H9 (cell line): Measurements from ENCODE around the gene ZNF217. TPM values are rescaled to one million over a fixed set of nuclear protein-coding genes. Genes with fewer than 3 reads are reported as not detected.

Source experiments
- DNase-seq: peaks from one replicate; pipeline ENCODE4 v3.0.0-alpha.2; 2017
- H2AFZ ChIP-seq: one replicate; pipeline ENCODE4 v1.6.1; 2013; ENCODE audit warnings: mild to moderate bottlenecking, low read length, control low read depth, moderate library complexity
- H2AK5ac ChIP-seq: 2 replicates; pipeline ENCODE4 v1.6.1; 2013; ENCODE audit warnings: low read length, control low read depth, mixed read lengths; ENCODE audit not compliant: insufficient read length
- H2BK120ac ChIP-seq: one replicate; pipeline ENCODE4 v1.6.1; 2013; ENCODE audit warnings: low read depth, mild to moderate bottlenecking, low read length, control low read depth, inconsistent platforms; ENCODE audit not compliant: poor library complexity, severe bottlenecking
- H2BK12ac ChIP-seq: 2 replicates; pipeline ENCODE4 v1.6.1; 2013; ENCODE audit warnings: low read length, control low read depth, mixed read lengths, low read depth; ENCODE audit not compliant: insufficient read length
- H2BK15ac ChIP-seq: 2 replicates; pipeline ENCODE4 v1.6.1; 2013; ENCODE audit warnings: low read depth, low read length, control low read depth
- H2BK20ac ChIP-seq: one replicate; pipeline ENCODE4 v1.6.1; 2013; ENCODE audit warnings: low read depth, mild to moderate bottlenecking, low read length, control low read depth, inconsistent platforms; ENCODE audit not compliant: poor library complexity, severe bottlenecking
- H2BK5ac ChIP-seq: 2 replicates; pipeline ENCODE4 v1.6.1; 2013; ENCODE audit warnings: low read length, control low read depth, mixed read lengths; ENCODE audit not compliant: insufficient read length
- H3K14ac ChIP-seq: 2 replicates; pipeline ENCODE4 v1.6.1; 2013; ENCODE audit warnings: low read length, control low read depth; ENCODE audit not compliant: insufficient read depth
- H3K18ac ChIP-seq: 2 replicates; pipeline ENCODE4 v1.6.1; 2013; ENCODE audit warnings: low read depth, mild to moderate bottlenecking, mixed read lengths, low read length, control low read depth; ENCODE audit not compliant: insufficient read length
- H3K23ac ChIP-seq: 2 replicates; pipeline ENCODE4 v1.6.1; 2013; ENCODE audit warnings: low read length, control low read depth, mixed read lengths, low read depth; ENCODE audit not compliant: insufficient read length
- H3K23me2 ChIP-seq: 2 replicates; pipeline ENCODE4 v1.6.1; 2013; ENCODE audit warnings: low read depth, mild to moderate bottlenecking, mixed read lengths, low read length, control low read depth; ENCODE audit not compliant: insufficient read length, poor library complexity, severe bottlenecking
- H3K27ac ChIP-seq: 2 replicates; pipeline ENCODE4 v1.5.1; 2013; ENCODE audit warnings: low read length, control low read depth, mixed read lengths, low read depth; ENCODE audit not compliant: insufficient read length
- H3K27me3 ChIP-seq: 2 replicates; pipeline ENCODE4 v1.6.1; 2013; ENCODE audit warnings: low read length, control low read depth, inconsistent platforms; ENCODE audit not compliant: insufficient read depth
- H3K4ac ChIP-seq: 2 replicates; pipeline ENCODE4 v1.6.1; 2013; ENCODE audit warnings: low read depth, mild to moderate bottlenecking, control low read depth, inconsistent platforms, low read length, moderate library complexity
- H3K4me1 ChIP-seq: 2 replicates; pipeline ENCODE4 v1.6.1; 2013; ENCODE audit warnings: low read length, control low read depth, inconsistent platforms; ENCODE audit not compliant: insufficient read depth
- H3K4me2 ChIP-seq: 2 replicates; pipeline ENCODE4 v1.6.1; 2013; ENCODE audit warnings: low read length, control low read depth, mixed read lengths; ENCODE audit not compliant: insufficient read length, insufficient read depth
- H3K56ac ChIP-seq: 2 replicates; pipeline ENCODE4 v1.6.1; 2013; ENCODE audit warnings: low read depth, mild to moderate bottlenecking, mixed read lengths, low read length, control low read depth; ENCODE audit not compliant: insufficient read length
- H3K79me1 ChIP-seq: 2 replicates; pipeline ENCODE4 v1.6.1; 2013; ENCODE audit warnings: low read depth, mild to moderate bottlenecking, moderate library complexity, low read length, control low read depth, inconsistent platforms; ENCODE audit not compliant: insufficient read depth, poor library complexity, severe bottlenecking
- H3K79me2 ChIP-seq: 2 replicates; pipeline ENCODE4 v1.6.1; 2013; ENCODE audit warnings: low read length, control low read depth, inconsistent platforms; ENCODE audit not compliant: insufficient read depth
- H3K9ac ChIP-seq: 2 replicates; pipeline ENCODE4 v1.6.1; 2013; ENCODE audit warnings: low read length, control low read depth, mixed read lengths; ENCODE audit not compliant: insufficient read length; ENCODE audit errors: extremely low read depth
- H3K9me3 ChIP-seq: one replicate; pipeline ENCODE4 v1.6.1; 2013; ENCODE audit warnings: low read depth, low read length, inconsistent platforms; ENCODE audit not compliant: control insufficient read depth
- H3T11ph ChIP-seq: one replicate; pipeline ENCODE4 v1.6.1; 2013; ENCODE audit warnings: mild to moderate bottlenecking, low read length, control low read depth, inconsistent platforms
- H4K20me1 ChIP-seq: one replicate; pipeline ENCODE4 v1.6.1; 2013; ENCODE audit not compliant: control insufficient read depth, insufficient read length, insufficient read depth
- H4K5ac ChIP-seq: 2 replicates; pipeline ENCODE4 v1.6.1; 2013; ENCODE audit warnings: low read depth, mild to moderate bottlenecking, mixed read lengths, low read length, control low read depth; ENCODE audit not compliant: insufficient read length
- H4K8ac ChIP-seq: replicated peaks from 2 replicates; pipeline ENCODE4 v1.6.1; 2013; ENCODE audit warnings: low read length, control low read depth, mixed read lengths, low read depth; ENCODE audit not compliant: insufficient read length
- H4K91ac ChIP-seq: 2 replicates; pipeline ENCODE4 v1.6.1; 2013; ENCODE audit warnings: low read depth, mild to moderate bottlenecking, moderate library complexity, mixed read lengths, low read length, control low read depth; ENCODE audit not compliant: insufficient read length
- H3K27ac Mint-ChIP-seq, 3 experiments: 2 replicates in 2 of 3; 3 replicates in 1 of 3; pipeline ENCODE4 v1.8.0; 2020 to 2021; ENCODE audit warnings: mixed read lengths in 3 of 3, mild to moderate bottlenecking in 1 of 3, moderate library complexity in 1 of 3
- H3K27me3 Mint-ChIP-seq: 2 replicates; pipeline ENCODE4 v1.8.0; 2021; ENCODE audit warnings: low read depth, mild to moderate bottlenecking, moderate library complexity, mixed read lengths
- H3K36me3 Mint-ChIP-seq, 3 experiments: 2 replicates in 2 of 3; 3 replicates in 1 of 3; pipeline ENCODE4 v1.8.0; 2020 to 2021; ENCODE audit warnings: low read depth in 3 of 3, mixed read lengths in 3 of 3; ENCODE audit not compliant: insufficient read depth in 1 of 3
- H3K4me1 Mint-ChIP-seq, 2 experiments: 2 replicates each; pipeline ENCODE4 v1.8.0; 2020; ENCODE audit warnings: mixed read lengths in 2 of 2
- H3K4me3 Mint-ChIP-seq, 2 experiments: 2 replicates in 1 of 2; 3 replicates in 1 of 2; pipeline ENCODE4 v1.8.0; 2020 to 2021; ENCODE audit warnings: mild to moderate bottlenecking in 2 of 2, mixed read lengths in 2 of 2, moderate library complexity in 1 of 2
- H3K9me3 Mint-ChIP-seq, 2 experiments: 2 replicates in 1 of 2; 3 replicates in 1 of 2; pipeline ENCODE4 v1.8.0; 2020; ENCODE audit warnings: mild to moderate bottlenecking in 2 of 2, mixed read lengths in 2 of 2, moderate library complexity in 1 of 2
- WGBS: extraction: QIAGEN DNeasy Blood & Tissue Kit; methylation state at CpG from one replicate; pipeline ENCODE4 v1.1.7; 2013; ENCODE audit warnings: missing lambda C conversion rate, low lambda C conversion rate, mixed read lengths; ENCODE audit not compliant: insufficient read length; ENCODE audit errors: extremely low coverage; 5-methylcytosine and 5-hydroxymethylcytosine counted together
- total RNA-seq: library from RNA; stranded (reverse); gene quantifications from 2 replicates; pipeline ENCODE4 v1.2.1, GENCODE V29; 2021
- TF ChIP-seq, protein P1 (sequence below): fragments of 200-600 bp; sonication (generic); conservative IDR thresholded peaks from 3 replicates; pipeline ENCODE4 v1.8.0; 2021; ENCODE audit warnings: antibody characterized with exemption, mild to moderate bottlenecking

Gene ZNF217
- total RNA-seq, 1 experiment from 2014 or later: 82.8 TPM

GRCh38 chr20:53576586-53577318, 16.9 kb downstream of the ZNF217 start:
- no peaks in the 10 kb centered on the region for H3K4me1 ChIP-seq
- peak overlapping the region in 1 of 3 experiments; percentile 94; a peak in 3 of 7 replicates for H3K27ac Mint-ChIP-seq
- H2BK12ac ChIP-seq: no peak overlapping the region
- H3K9me3 ChIP-seq: no peaks in the 10 kb centered on the region
- no peaks in the 10 kb centered on the region for H3K9me3 Mint-ChIP-seq
- H4K5ac ChIP-seq: no peak overlapping the region
- no peak overlapping the region for H3K9ac ChIP-seq
- no peak overlapping the region for H3K23ac ChIP-seq
- no peak overlapping the region for H2BK5ac ChIP-seq
- no peak overlapping the region for H3K4ac ChIP-seq
- no CpG with 5 or more reads among the region's 12 CpGs for WGBS
- H2BK20ac ChIP-seq: no peak overlapping the region
- TF ChIP-seq, protein P1, sequence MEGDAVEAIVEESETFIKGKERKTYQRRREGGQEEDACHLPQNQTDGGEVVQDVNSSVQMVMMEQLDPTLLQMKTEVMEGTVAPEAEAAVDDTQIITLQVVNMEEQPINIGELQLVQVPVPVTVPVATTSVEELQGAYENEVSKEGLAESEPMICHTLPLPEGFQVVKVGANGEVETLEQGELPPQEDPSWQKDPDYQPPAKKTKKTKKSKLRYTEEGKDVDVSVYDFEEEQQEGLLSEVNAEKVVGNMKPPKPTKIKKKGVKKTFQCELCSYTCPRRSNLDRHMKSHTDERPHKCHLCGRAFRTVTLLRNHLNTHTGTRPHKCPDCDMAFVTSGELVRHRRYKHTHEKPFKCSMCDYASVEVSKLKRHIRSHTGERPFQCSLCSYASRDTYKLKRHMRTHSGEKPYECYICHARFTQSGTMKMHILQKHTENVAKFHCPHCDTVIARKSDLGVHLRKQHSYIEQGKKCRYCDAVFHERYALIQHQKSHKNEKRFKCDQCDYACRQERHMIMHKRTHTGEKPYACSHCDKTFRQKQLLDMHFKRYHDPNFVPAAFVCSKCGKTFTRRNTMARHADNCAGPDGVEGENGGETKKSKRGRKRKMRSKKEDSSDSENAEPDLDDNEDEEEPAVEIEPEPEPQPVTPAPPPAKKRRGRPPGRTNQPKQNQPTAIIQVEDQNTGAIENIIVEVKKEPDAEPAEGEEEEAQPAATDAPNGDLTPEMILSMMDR: no peak
- H3K27me3 ChIP-seq: no peaks in the 10 kb centered on the region
- no peak overlapping the region for H2AFZ ChIP-seq
- peaks cover 34 to 58% of the 10 kb centered on the region in 2 experiments for H3K4me1 Mint-ChIP-seq
- no peak overlapping the region for H3K14ac ChIP-seq
- no peaks in the 10 kb centered on the region for H3K23me2 ChIP-seq
- H3K79me2 ChIP-seq: peaks cover 62% of the 10 kb centered on the region
- H4K8ac ChIP-seq: no peak overlapping the region
- no peak overlapping the region for H2AK5ac ChIP-seq
- H3K27me3 Mint-ChIP-seq: no peaks in the 10 kb centered on the region
- no peak overlapping the region for H3K4me3 Mint-ChIP-seq
- no peak overlapping the region for H3K18ac ChIP-seq
- no peak for DNase-seq
- H3T11ph ChIP-seq: no peak overlapping the region
- H2BK120ac ChIP-seq: no peak overlapping the region
- no peak overlapping the region for H4K91ac ChIP-seq
- no peak overlapping the region for H3K4me2 ChIP-seq
- no peak overlapping the region for H3K27ac ChIP-seq
- H3K79me1 ChIP-seq: peaks cover 11% of the 10 kb centered on the region
- no peak overlapping the region for H2BK15ac ChIP-seq
- H3K56ac ChIP-seq: no peak overlapping the region
- H3K36me3 Mint-ChIP-seq: peaks cover 64 to 94% (median 79%) of the 10 kb centered on the region in 3 experiments
- peaks cover 2% of the 10 kb centered on the region for H4K20me1 ChIP-seq
